Measurements from ENCODE around the gene PLXNA2.
A peak's percentile ranks its signal among the peaks of the same experiment; 100 is the strongest.

Gene PLXNA2

DNA sequence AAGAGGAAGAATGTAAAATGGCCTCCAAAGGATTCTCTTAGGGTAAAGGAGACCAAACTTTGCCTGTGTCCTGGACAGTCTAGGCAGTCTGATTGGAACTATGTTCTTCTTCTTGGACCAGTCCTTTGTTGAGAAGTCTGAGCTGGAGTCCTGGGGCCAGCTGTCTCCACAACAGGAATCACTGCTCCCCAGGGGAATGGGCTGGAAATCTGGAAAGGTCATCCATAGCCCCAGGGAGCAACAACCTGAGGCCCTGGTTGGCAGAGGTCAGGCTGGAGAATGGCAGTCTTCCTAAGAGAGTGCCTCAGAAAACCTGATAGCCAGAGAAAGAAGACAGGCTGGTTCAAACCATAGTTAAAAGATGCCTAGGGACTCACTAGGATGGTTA is 68.7 kb downstream of the PLXNA2 start:
- no peaks in the 10 kb centered on the region for H3K79me1 ChIP-seq (ENCODE audit: low read depth, low read length)
- no peak overlapping the region for H2BK5ac ChIP-seq (ENCODE audit: low read length)
- H2AFZ ChIP-seq (ENCODE audit: low read length) = no peak overlapping the region
- peaks cover 34 to 48% of the 10 kb centered on the region in 2 donors for H3K4me1 ChIP-seq (ENCODE audit: control insufficient read depth in 2 of 2, insufficient read depth in 1 of 2, low read depth in 1 of 2, low read length in 2 of 2)
- no peak overlapping the region for H2BK120ac ChIP-seq (ENCODE audit: low read depth, low read length)
- peaks cover 0 to 1% of the 10 kb centered on the region in 2 donors for H3K9me3 ChIP-seq (replicated peaks in 1 of 2; ENCODE audit: control insufficient read depth in 2 of 2, insufficient read depth in 1 of 2, low read depth in 1 of 2, low read length in 2 of 2)
- H3K4me2 ChIP-seq (ENCODE audit: insufficient read depth, low read length, poor library complexity, severe bottlenecking) = no peak overlapping the region
- no peak overlapping the region for H3K4ac ChIP-seq (ENCODE audit: low read length)
- H3K27ac ChIP-seq (replicated peaks; ENCODE audit: low read length) = no peak overlapping the region
- no peak overlapping the region for H2AK5ac ChIP-seq (ENCODE audit: low read depth, low read length)
- no peak overlapping the region for H3K14ac ChIP-seq (ENCODE audit: low read length)
- H4K8ac ChIP-seq (ENCODE audit: low read depth, low read length) = no peak overlapping the region
- no peak for DNase-seq (ENCODE audit: low spot score)
- H2BK15ac ChIP-seq (ENCODE audit: low read length) = peak overlapping the region; percentile 71
- no peak overlapping the region for H2BK12ac ChIP-seq (ENCODE audit: low read length)
- no peaks in the 10 kb centered on the region for H3K36me3 ChIP-seq (replicated peaks in 1 of 2; ENCODE audit: control insufficient read depth in 2 of 2, insufficient read depth in 2 of 2, low read length in 2 of 2)
- H3K4me3 ChIP-seq (ENCODE audit: low read length in 2 of 2) = no peak overlapping the region
- H3K18ac ChIP-seq (ENCODE audit: low read length) = no peak overlapping the region
- no peak overlapping the region for H3K23ac ChIP-seq (ENCODE audit: low read depth, low read length, poor library complexity)
- no peaks in the 10 kb centered on the region for H3K27me3 ChIP-seq (ENCODE audit: control insufficient read depth in 3 of 3, insufficient read depth in 3 of 3, low read depth in 1 of 3, low read length in 3 of 3)
- H4K91ac ChIP-seq (ENCODE audit: low read depth, low read length, poor library complexity) = no peak overlapping the region
- no peak overlapping the region for H3K9ac ChIP-seq (ENCODE audit: low read depth, low read length, poor library complexity)

DNA sequence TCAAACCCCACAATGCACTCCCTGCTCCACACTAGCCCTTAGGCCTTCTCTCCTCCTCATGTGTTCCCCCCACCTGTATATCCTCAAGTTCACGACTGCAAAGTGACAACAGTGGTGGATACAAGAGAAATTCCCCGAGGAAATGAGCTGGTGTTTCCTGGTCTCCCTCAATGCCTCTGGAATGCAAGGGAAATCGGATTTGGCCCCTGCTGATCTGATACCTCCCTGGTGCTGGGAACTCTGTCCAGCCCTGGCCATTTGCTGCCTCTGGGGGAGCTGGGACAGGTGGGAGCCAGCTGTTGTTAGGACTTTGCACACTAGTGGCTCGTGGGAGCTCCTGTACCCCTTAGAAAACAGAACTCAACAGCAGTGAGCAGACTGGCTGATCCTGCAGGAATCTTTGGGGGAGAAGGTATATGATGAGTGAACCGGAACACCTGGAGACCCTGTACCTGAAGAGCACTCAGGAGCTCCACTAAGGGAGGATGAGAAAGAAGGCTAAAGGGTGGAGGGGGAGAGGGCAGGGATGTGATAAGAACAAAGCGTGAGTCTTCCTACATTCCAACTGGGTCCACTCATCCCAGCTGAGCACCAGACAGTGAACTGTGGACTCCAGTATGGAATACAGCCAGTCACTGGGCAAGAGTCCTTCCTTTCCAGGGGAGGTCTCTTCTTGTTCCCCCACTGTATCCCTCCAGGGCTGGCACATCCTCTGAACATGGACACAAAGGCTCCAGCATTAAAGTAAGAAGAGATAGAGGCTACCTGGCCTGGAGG is 69.3 kb downstream of the PLXNA2 start:
- peak overlapping the region; percentile 71 for H2BK15ac ChIP-seq (ENCODE audit: low read length)
- H3K9ac ChIP-seq (ENCODE audit: low read depth, low read length, poor library complexity) = no peak overlapping the region
- WGBS, 2 donors (ENCODE audit: extremely low coverage in 2 of 2, insufficient read length in 2 of 2, insufficient replicate concordance in 1 of 2) = no CpG with 5 or more reads among the region's 6 CpGs
- no peak overlapping the region for H3K4me3 ChIP-seq (ENCODE audit: low read length in 2 of 2)
- DNase-seq (ENCODE audit: low spot score) = no peak
- H2AFZ ChIP-seq (ENCODE audit: low read length) = no peak overlapping the region
- no peak overlapping the region for H4K8ac ChIP-seq (ENCODE audit: low read depth, low read length)
- peaks cover 38 to 47% of the 10 kb centered on the region in 2 donors for H3K4me1 ChIP-seq (ENCODE audit: control insufficient read depth in 2 of 2, insufficient read depth in 1 of 2, low read depth in 1 of 2, low read length in 2 of 2)
- no peak overlapping the region for H3K4me2 ChIP-seq (ENCODE audit: insufficient read depth, low read length, poor library complexity, severe bottlenecking)
- H3K4ac ChIP-seq (ENCODE audit: low read length) = no peak overlapping the region
- no peak overlapping the region for H2BK12ac ChIP-seq (ENCODE audit: low read length)
- no peak overlapping the region for H2BK5ac ChIP-seq (ENCODE audit: low read length)
- peak overlapping the region; percentile 69 for H2AK5ac ChIP-seq (ENCODE audit: low read depth, low read length)
- H3K27me3 ChIP-seq (ENCODE audit: control insufficient read depth in 3 of 3, insufficient read depth in 3 of 3, low read depth in 1 of 3, low read length in 3 of 3) = no peaks in the 10 kb centered on the region
- no peak overlapping the region for H4K91ac ChIP-seq (ENCODE audit: low read depth, low read length, poor library complexity)
- H3K79me1 ChIP-seq (ENCODE audit: low read depth, low read length) = no peaks in the 10 kb centered on the region
- H3K27ac ChIP-seq (replicated peaks; ENCODE audit: low read length) = no peak overlapping the region
- H3K36me3 ChIP-seq (replicated peaks in 1 of 2; ENCODE audit: control insufficient read depth in 2 of 2, insufficient read depth in 2 of 2, low read length in 2 of 2) = no peaks in the 10 kb centered on the region
- H3K9me3 ChIP-seq (replicated peaks in 1 of 2; ENCODE audit: control insufficient read depth in 2 of 2, insufficient read depth in 1 of 2, low read depth in 1 of 2, low read length in 2 of 2) = peaks cover 0 to 1% of the 10 kb centered on the region in 2 donors
- H3K23ac ChIP-seq (ENCODE audit: low read depth, low read length, poor library complexity) = no peak overlapping the region
- no peak overlapping the region for H3K14ac ChIP-seq (ENCODE audit: low read length)
- H3K18ac ChIP-seq (ENCODE audit: low read length) = peak overlapping the region; percentile 32
- H2BK120ac ChIP-seq (ENCODE audit: low read depth, low read length) = no peak overlapping the region

DNA sequence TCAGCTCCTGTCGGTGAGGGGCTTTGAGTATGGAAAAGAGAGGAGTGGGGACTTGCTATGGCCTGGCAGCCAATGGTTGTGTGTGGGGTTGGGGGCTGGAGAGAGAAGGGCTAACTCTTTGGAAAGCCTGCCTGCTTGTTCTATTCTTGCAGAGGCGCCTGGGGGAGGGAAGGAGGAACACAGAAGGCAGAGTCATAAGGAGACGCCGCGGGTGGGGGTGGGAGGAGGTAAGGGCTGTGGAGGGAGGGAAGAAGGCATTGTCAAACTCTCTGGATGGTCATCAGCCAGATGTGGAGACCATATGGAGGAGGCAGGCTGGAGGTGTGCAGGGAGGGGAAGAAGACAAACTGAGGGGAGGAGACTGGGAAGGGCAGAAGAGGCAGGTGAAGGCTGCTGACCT is 70.0 kb downstream of the PLXNA2 start:
- Histone ChIP-seq H3K9me3 (replicated peaks in 1 of 2; ENCODE audit: control insufficient read depth in 2 of 2, insufficient read depth in 1 of 2, low read depth in 1 of 2, low read length in 2 of 2) (peaks cover 0 to 1% of the 10 kb centered on the region in 2 donors), H4K8ac (ENCODE audit: low read depth, low read length) (no peak overlapping the region), H3K27ac (replicated peaks; ENCODE audit: low read length) (no peak overlapping the region), H2AK5ac (ENCODE audit: low read depth, low read length) (peak overlapping the region; percentile 69), H4K91ac (ENCODE audit: low read depth, low read length, poor library complexity) (no peak overlapping the region), H2BK120ac (ENCODE audit: low read depth, low read length) (no peak overlapping the region), H3K4ac (ENCODE audit: low read length) (no peak overlapping the region), H2BK12ac (ENCODE audit: low read length) (no peak overlapping the region), H3K79me1 (ENCODE audit: low read depth, low read length) (no peaks in the 10 kb centered on the region), H3K9ac (ENCODE audit: low read depth, low read length, poor library complexity) (no peak overlapping the region), H2AFZ (ENCODE audit: low read length) (no peak overlapping the region), H3K23ac (ENCODE audit: low read depth, low read length, poor library complexity) (no peak overlapping the region), H3K4me2 (ENCODE audit: insufficient read depth, low read length, poor library complexity, severe bottlenecking) (no peak overlapping the region), H3K4me1 (ENCODE audit: control insufficient read depth in 2 of 2, insufficient read depth in 1 of 2, low read depth in 1 of 2, low read length in 2 of 2) (peaks cover 39 to 40% of the 10 kb centered on the region in 2 donors), H3K14ac (ENCODE audit: low read length) (no peak overlapping the region), H3K18ac (ENCODE audit: low read length) (peak overlapping the region; percentile 32), H3K36me3 (replicated peaks in 1 of 2; ENCODE audit: control insufficient read depth in 2 of 2, insufficient read depth in 2 of 2, low read length in 2 of 2) (no peaks in the 10 kb centered on the region), H2BK5ac (ENCODE audit: low read length) (no peak overlapping the region), H3K27me3 (ENCODE audit: control insufficient read depth in 3 of 3, insufficient read depth in 3 of 3, low read depth in 1 of 3, low read length in 3 of 3) (no peaks in the 10 kb centered on the region), H2BK15ac (ENCODE audit: low read length) (peak overlapping the region; percentile 71), H3K4me3 (ENCODE audit: low read length in 2 of 2) (no peak overlapping the region)
- WGBS, 2 donors (ENCODE audit: extremely low coverage in 2 of 2, insufficient read length in 2 of 2, insufficient replicate concordance in 1 of 2) = no CpG with 5 or more reads among the region's 5 CpGs
- DNase-seq (ENCODE audit: low spot score) = no peak

DNA sequence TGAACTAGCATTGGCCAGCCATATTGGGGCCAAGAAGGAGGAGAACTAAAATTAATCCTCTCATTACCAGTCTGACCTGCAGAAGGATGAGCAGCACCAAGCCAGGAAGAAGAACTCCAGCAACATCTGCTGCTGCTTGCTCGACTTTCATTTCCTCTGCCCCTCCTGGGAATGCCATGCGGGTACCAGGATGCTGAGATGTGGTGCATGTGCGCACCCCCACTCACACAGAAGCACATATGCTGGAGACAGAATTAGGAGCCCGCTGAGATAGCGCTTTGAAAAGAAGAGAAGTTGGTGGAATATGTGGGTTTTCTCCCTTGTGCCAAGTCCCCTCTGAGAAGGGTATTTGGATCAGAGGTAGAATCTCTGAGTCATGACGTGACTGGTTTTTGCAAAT is 70.4 kb downstream of the PLXNA2 start:
- WGBS, 2 donors (ENCODE audit: extremely low coverage in 2 of 2, insufficient read length in 2 of 2, insufficient replicate concordance in 1 of 2) = no CpG with 5 or more reads among the region's 6 CpGs
- Histone ChIP-seq H3K27me3 (ENCODE audit: control insufficient read depth in 3 of 3, insufficient read depth in 3 of 3, low read depth in 1 of 3, low read length in 3 of 3) (no peaks in the 10 kb centered on the region), H3K27ac (replicated peaks; ENCODE audit: low read length) (no peak overlapping the region), H3K4me2 (ENCODE audit: insufficient read depth, low read length, poor library complexity, severe bottlenecking) (no peak overlapping the region), H2BK12ac (ENCODE audit: low read length) (no peak overlapping the region), H2BK120ac (ENCODE audit: low read depth, low read length) (no peak overlapping the region), H2AK5ac (ENCODE audit: low read depth, low read length) (peak overlapping the region; percentile 2), H3K36me3 (replicated peaks in 1 of 2; ENCODE audit: control insufficient read depth in 2 of 2, insufficient read depth in 2 of 2, low read length in 2 of 2) (no peaks in the 10 kb centered on the region), H3K79me1 (ENCODE audit: low read depth, low read length) (no peaks in the 10 kb centered on the region), H3K9me3 (replicated peaks in 1 of 2; ENCODE audit: control insufficient read depth in 2 of 2, insufficient read depth in 1 of 2, low read depth in 1 of 2, low read length in 2 of 2) (peaks cover 0 to 1% of the 10 kb centered on the region in 2 donors), H2BK5ac (ENCODE audit: low read length) (no peak overlapping the region), H3K23ac (ENCODE audit: low read depth, low read length, poor library complexity) (no peak overlapping the region), H3K4ac (ENCODE audit: low read length) (no peak overlapping the region), H3K4me3 (ENCODE audit: low read length in 2 of 2) (no peak overlapping the region), H3K14ac (ENCODE audit: low read length) (no peak overlapping the region), H4K91ac (ENCODE audit: low read depth, low read length, poor library complexity) (no peak overlapping the region), H4K8ac (ENCODE audit: low read depth, low read length) (no peak overlapping the region), H3K9ac (ENCODE audit: low read depth, low read length, poor library complexity) (no peak overlapping the region), H3K4me1 (ENCODE audit: control insufficient read depth in 2 of 2, insufficient read depth in 1 of 2, low read depth in 1 of 2, low read length in 2 of 2) (peaks cover 36 to 37% of the 10 kb centered on the region in 2 donors), H3K18ac (ENCODE audit: low read length) (peak overlapping the region; percentile 2), H2BK15ac (ENCODE audit: low read length) (no peak overlapping the region), H2AFZ (ENCODE audit: low read length) (no peak overlapping the region)
- DNase-seq (ENCODE audit: low spot score) = no peak

Measured in neuronal stem cell (in vitro differentiated cells).